Ovary (tissue), 3 donors: ENCODE measurements around the gene PCED1B.

Experiments used
- CTCF ChIP-seq, 3 donors: fragments of 450-650 bp in 2 of 3; fragments of 200-600 bp in 1 of 3; IDR thresholded peaks; one replicate each; pipeline versions ENCODE4 v1.5.1 to v1.8.0; 2016 to 2022; ENCODE audit warnings: antibody characterized with exemption in 3 of 3, mild to moderate bottlenecking in 1 of 3
- POLR2A ChIP-seq: fragments of 450-650 bp; IDR thresholded peaks from one replicate; pipeline ENCODE4 v1.6.1; 2017; ENCODE audit warnings: antibody characterized with exemption, mild to moderate bottlenecking, moderate library complexity
- donor health status: DM: no; HTN: no; CAD: no.

- TF ChIP-seq CTCF (IDR thresholded peaks at IDR 0.05) (no peak), POLR2A (no peak)
Observed at GRCh38 chr12:47272412-47273190, 193.2 kb downstream of the PCED1B start.
